WTC11 (cell line): Measurements from ENCODE around the gene WDR33. TPM values are rescaled to one million over a fixed set of nuclear protein-coding genes. Genes with fewer than 3 reads are reported as not detected.
"Not testable (repeated sequence)": the region's sequence is repeated elsewhere in the genome, so short reads cannot be mapped to it uniquely, and the experiment has no call there.

ENCODE experiments used
- ATAC-seq: fragments of 200-7000 bp; cut with Tn5 transposase; 2 replicates; pipeline ENCODE4 v1.10.0; 2021; ENCODE audit warnings: mild to moderate bottlenecking, moderate library complexity
- CTCF ChIA-PET: fragments of 300-600 bp; sonication (Branson Sonifier 250); formaldehyde crosslinking; loops from one replicate; lab custom pipeline; 2021; ENCODE audit warnings: antibody characterized with exemption; lab: Charles Lee
- POLR2A ChIA-PET: fragments of 350-600 bp; sonication (Branson Sonifier 250); formaldehyde crosslinking; loops from one replicate; lab custom pipeline; 2021; ENCODE audit warnings: antibody characterized with exemption; lab: Charles Lee
- DNase-seq: peaks from one replicate; pipeline ENCODE4 v3.0.0; 2021; ENCODE audit warnings: low spot score
- H3K27ac Mint-ChIP-seq: 2 replicates; pipeline ENCODE4 v1.8.0; 2021; ENCODE audit warnings: mixed read lengths
- H3K27me3 Mint-ChIP-seq: 2 replicates; pipeline ENCODE4 v1.8.0; 2021; ENCODE audit warnings: low read depth, mild to moderate bottlenecking, moderate library complexity, mixed read lengths
- H3K36me3 Mint-ChIP-seq: 2 replicates; pipeline ENCODE4 v1.8.0; 2021; ENCODE audit warnings: mixed read lengths
- H3K4me1 Mint-ChIP-seq: 2 replicates; pipeline ENCODE4 v1.8.0; 2022; ENCODE audit warnings: mixed read lengths
- H3K4me3 Mint-ChIP-seq: 2 replicates; pipeline ENCODE4 v1.8.0; 2021; ENCODE audit warnings: mild to moderate bottlenecking, moderate library complexity, mixed read lengths
- H3K9me3 Mint-ChIP-seq: 2 replicates; pipeline ENCODE4 v1.8.0; 2021; ENCODE audit warnings: mixed read lengths
- ATF1 ChIP-seq: sonication (generic); formaldehyde crosslinking; IDR thresholded peaks from 2 replicates; pipeline ENCODE4 v1.8.1; 2023; ENCODE audit warnings: mild to moderate bottlenecking, moderate library complexity, missing genetic modification reagents
- E2F4 ChIP-seq: sonication (generic); formaldehyde crosslinking; IDR thresholded peaks from 2 replicates; pipeline ENCODE4 v1.8.1; 2022; ENCODE audit warnings: low read depth, mild to moderate bottlenecking, moderate library complexity, missing genetic modification reagents, borderline replicate concordance
- FOXP4 ChIP-seq: sonication (generic); formaldehyde crosslinking; IDR thresholded peaks from 2 replicates; pipeline ENCODE4 v1.8.0; 2022; ENCODE audit warnings: mild to moderate bottlenecking, missing genetic modification reagents
- GRHL2 ChIP-seq: fragments of 250-450 bp; sonication (Bioruptor Pico); IDR thresholded peaks from 2 replicates; pipeline ENCODE4 v1.8.0; 2022; ENCODE audit warnings: mild to moderate bottlenecking, moderate library complexity; ENCODE audit not compliant: insufficient replicate concordance, severe bottlenecking
- HMGXB4 ChIP-seq: sonication (generic); formaldehyde crosslinking; IDR thresholded peaks from 2 replicates; pipeline ENCODE4 v1.8.1; 2023; ENCODE audit warnings: mild to moderate bottlenecking, moderate library complexity, missing genetic modification reagents
- IRF1 ChIP-seq: sonication (generic); formaldehyde crosslinking; IDR thresholded peaks from 2 replicates; pipeline ENCODE4 v1.8.0; 2023; ENCODE audit warnings: missing genetic modification reagents
- MLX ChIP-seq: sonication (generic); formaldehyde crosslinking; IDR thresholded peaks from 2 replicates; pipeline ENCODE4 v1.8.1; 2023; ENCODE audit warnings: mild to moderate bottlenecking, missing genetic modification reagents, moderate library complexity
- MXD4 ChIP-seq: fragments of 250-450 bp; sonication (Bioruptor Pico); IDR thresholded peaks from 2 replicates; pipeline ENCODE4 v1.8.0; 2021; ENCODE audit warnings: mild to moderate bottlenecking, moderate library complexity, borderline replicate concordance
- MYBL2 ChIP-seq: sonication (generic); formaldehyde crosslinking; IDR thresholded peaks from 2 replicates; pipeline ENCODE4 v1.8.1; 2023; ENCODE audit warnings: mild to moderate bottlenecking, moderate library complexity, missing genetic modification reagents
- NR3C1 ChIP-seq: sonication (generic); formaldehyde crosslinking; conservative IDR thresholded peaks from 2 replicates; pipeline ENCODE4 v1.8.1; 2023; ENCODE audit warnings: low read depth, mild to moderate bottlenecking, missing genetic modification reagents
- PRDM15 ChIP-seq: sonication (generic); formaldehyde crosslinking; IDR thresholded peaks from 2 replicates; pipeline ENCODE4 v1.8.0; 2022; ENCODE audit warnings: missing genetic modification reagents
- PRRX2 ChIP-seq: fragments of 250-450 bp; sonication (Bioruptor Pico); IDR thresholded peaks from 2 replicates; pipeline ENCODE4 v1.8.0; 2021; ENCODE audit warnings: mild to moderate bottlenecking
- RELA ChIP-seq: sonication (generic); formaldehyde crosslinking; IDR thresholded peaks from 2 replicates; pipeline ENCODE4 v1.8.1; 2022; ENCODE audit warnings: missing genetic modification reagents, mild to moderate bottlenecking, borderline replicate concordance
- SOX15 ChIP-seq: fragments of 250-450 bp; sonication (Bioruptor Pico); IDR thresholded peaks from 2 replicates; pipeline ENCODE4 v1.9.0; 2021; ENCODE audit warnings: mild to moderate bottlenecking
- TEAD4 ChIP-seq: sonication (generic); formaldehyde crosslinking; IDR thresholded peaks from 2 replicates; pipeline ENCODE4 v1.8.0; 2022; ENCODE audit warnings: mild to moderate bottlenecking, missing genetic modification reagents
- ZNF219 ChIP-seq: sonication (generic); formaldehyde crosslinking; IDR thresholded peaks from 2 replicates; pipeline ENCODE4 v1.8.0; 2023; ENCODE audit warnings: missing genetic modification reagents, mild to moderate bottlenecking, borderline replicate concordance
- ZNF671 ChIP-seq: fragments of 250-450 bp; sonication (Bioruptor Pico); IDR thresholded peaks from 2 replicates; pipeline ENCODE4 v1.8.0; 2021; ENCODE audit warnings: mild to moderate bottlenecking
- ZSCAN18 ChIP-seq: fragments of 250-450 bp; sonication (Bioruptor Pico); IDR thresholded peaks from 2 replicates; pipeline ENCODE4 v2.1.2; 2022; ENCODE audit warnings: mild to moderate bottlenecking, moderate library complexity
- total RNA-seq: library from RNA; stranded (reverse); gene quantifications from 3 replicates; pipeline ENCODE4 v1.2.3, GENCODE V29; 2021

Gene WDR33
- total RNA-seq, 1 experiment from 2014 or later, result 67.1 TPM

GRCh38 chr2:127810156-127810618 is 784 bp downstream of the WDR33 start (continued):
- no peak for TF ChIP-seq E2F4 (CRISPR knock-in tag)
- TF ChIP-seq SOX15 (CRISPR knock-in tag), result no peak
- TF ChIP-seq ZSCAN18 (CRISPR knock-in tag), result no peak

- no peak for ATAC-seq
Observed at GRCh38 chr2:127807678-127808353, 3.2 kb downstream of the WDR33 start.

GRCh38 chr2:127806860-127807259 is 4.1 kb downstream of the WDR33 start:
- POLR2A ChIA-PET, H3K36me3 Mint-ChIP-seq, DNase-seq, ATAC-seq, H3K27me3 Mint-ChIP-seq, CTCF ChIA-PET, H3K9me3 Mint-ChIP-seq: not testable (repeated sequence)
- Mint-ChIP-seq H3K4me1 (peaks cover 41% of the 10 kb centered on the region), H3K27ac (peak overlapping the region; percentile 89), H3K4me3 (0 out of 2 replicates have a peak overlapping the region, but pooled peaks have one; percentile 14)

More at GRCh38 chr2:127807678-127808353, 3.2 kb downstream of the WDR33 start:
- H3K36me3 Mint-ChIP-seq, result peaks cover 8% of the 10 kb centered on the region; the same call in 1 of the 2 replicates
- ChIA-PET CTCF (interaction anchor here (1.1 kb wide), 1 partner anchor 216 kb away, joined by 3 read pairs; no protein-coding TSS in a partner anchor), POLR2A (no interaction called here)
- TF ChIP-seq PRRX2 (CRISPR knock-in tag) (no peak), IRF1 (CRISPR knock-in tag) (no peak), GRHL2 (CRISPR knock-in tag) (no peak), ZNF671 (CRISPR knock-in tag) (no peak), FOXP4 (no peak), MXD4 (no peak), ZNF219 (no peak), RELA (CRISPR knock-in tag) (no peak), MYBL2 (no peak), MLX (CRISPR knock-in tag) (no peak), SOX15 (CRISPR knock-in tag) (no peak)
- no peak for DNase-seq
- peak overlapping the region; percentile 30 for H3K4me3 Mint-ChIP-seq
- peak overlapping the region; percentile 78 for H3K27ac Mint-ChIP-seq
- no peaks in the 10 kb centered on the region for H3K27me3 Mint-ChIP-seq
- peaks cover 45% of the 10 kb centered on the region for H3K4me1 Mint-ChIP-seq
- no peaks in the 10 kb centered on the region for H3K9me3 Mint-ChIP-seq

GRCh38 chr2:127805491-127805890 is 5.5 kb downstream of the WDR33 start:
- POLR2A ChIA-PET, result interaction anchor here (1.0 kb wide), 1 partner anchor 25 kb away, joined by 3 read pairs; no protein-coding TSS in a partner anchor
- Mint-ChIP-seq H3K9me3 (no peaks in the 10 kb centered on the region), H3K27me3 (no peaks in the 10 kb centered on the region), H3K4me3 (no peak overlapping the region), H3K4me1 (peaks cover 33% of the 10 kb centered on the region), H3K27ac (peak overlapping the region; percentile 55), H3K36me3 (peaks cover 17% of the 10 kb centered on the region)
- ATAC-seq (no peak), DNase-seq (no peak)
- CTCF ChIA-PET, result no interaction called here
- TF ChIP-seq HMGXB4 (CRISPR knock-in tag), result no peak
- no peak for TF ChIP-seq TEAD4
- TF ChIP-seq ATF1 (CRISPR knock-in tag), result no peak
- no peak for TF ChIP-seq PRDM15
- TF ChIP-seq NR3C1 (CRISPR knock-in tag), result no peak
- no peak for TF ChIP-seq RELA (CRISPR knock-in tag)
